Adrenal gland (tissue), 5 donors: ENCODE results near the gene DNAL1.

Experiments used
- CTCF ChIP-seq, 6 experiments: fragments of 450-650 bp in 4 of 6; fragments of 200-600 bp in 2 of 6; sonication (generic) in 1 of 6; IDR thresholded peaks; 1 replicate in 5 of 6; 2 replicates in 1 of 6; pipeline versions ENCODE4 v1.5.1 to v1.8.0; 2016 to 2021; ENCODE audit warnings: antibody characterized with exemption in 6 of 6, mild to moderate bottlenecking in 2 of 6, moderate library complexity in 1 of 6
- POLR2A ChIP-seq, 2 donors: fragments of 450-650 bp; IDR thresholded peaks; one replicate each; pipeline ENCODE4 v1.6.1; 2017; ENCODE audit warnings: antibody characterized with exemption in 2 of 2, mild to moderate bottlenecking in 2 of 2, moderate library complexity in 1 of 2
- donor health status: DM: no; HTN: no; CAD: no.

DNA sequence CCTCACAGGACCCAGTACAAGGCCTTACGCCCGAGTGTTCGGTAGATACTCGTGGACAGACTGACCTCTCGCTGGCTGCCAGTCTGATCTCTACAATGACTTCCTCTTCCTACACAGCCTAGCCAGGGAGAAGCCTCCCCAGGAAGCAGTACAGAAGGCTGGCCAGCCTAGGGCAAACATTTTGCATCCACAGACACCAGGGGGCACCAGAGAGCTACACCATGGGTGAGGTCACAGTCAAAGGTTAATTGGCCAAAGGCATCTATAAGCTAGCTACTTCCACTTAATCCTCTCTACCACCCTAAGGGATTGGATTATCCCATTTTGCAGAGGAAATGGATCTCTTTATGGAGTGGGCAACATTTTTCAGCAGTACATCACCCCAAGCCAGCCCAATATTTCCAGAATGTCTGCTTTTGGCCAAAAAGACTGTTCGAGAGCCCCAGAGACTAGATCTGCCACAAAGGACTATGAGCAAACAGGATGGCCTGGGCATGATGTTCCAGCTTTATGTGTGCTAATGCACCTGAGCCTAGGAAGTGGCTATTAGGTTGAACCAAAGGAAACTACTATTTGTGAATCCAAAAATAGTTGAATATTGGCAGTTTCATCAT, 84.0 kb downstream of the DNAL1 start:
- peak; percentile 86 to 99 (median 96) for TF ChIP-seq CTCF (IDR thresholded peaks at IDR 0.05)
- no peak for TF ChIP-seq POLR2A (IDR thresholded peaks at IDR 0.05)
